GM12801 (cell line): ENCODE measurements around the gene MICAL3.

Experiments
- TF ChIP-seq, protein P1 (sequence below): IDR thresholded peaks from one replicate; pipeline ENCODE4 v1.5.1; 2011; ENCODE audit warnings: control low read depth; ENCODE audit not compliant: insufficient read length; ENCODE audit errors: extremely low read depth

The MICAL3 gene

DNA sequence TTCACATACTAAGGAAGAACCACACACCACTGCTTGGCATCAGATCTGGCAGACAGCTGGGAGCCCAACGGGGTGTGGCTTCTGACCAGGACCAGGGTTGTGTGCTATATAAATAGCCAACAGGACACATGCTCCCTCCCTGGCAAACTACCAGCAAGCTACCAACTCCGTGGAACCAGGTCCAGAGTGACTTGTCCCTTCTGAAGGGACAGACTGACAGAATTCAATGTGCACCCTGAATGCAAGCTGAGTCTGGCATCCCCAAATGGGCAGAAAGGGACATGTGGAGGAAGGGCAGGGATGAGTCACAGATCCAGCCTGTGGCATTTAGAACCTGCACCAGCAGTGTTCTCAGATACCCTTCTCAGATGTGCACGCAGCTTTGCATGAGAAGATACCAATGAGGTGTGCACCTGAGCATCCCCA lies 92.9 kb downstream of the MICAL3 start:
- TF ChIP-seq, protein P1, sequence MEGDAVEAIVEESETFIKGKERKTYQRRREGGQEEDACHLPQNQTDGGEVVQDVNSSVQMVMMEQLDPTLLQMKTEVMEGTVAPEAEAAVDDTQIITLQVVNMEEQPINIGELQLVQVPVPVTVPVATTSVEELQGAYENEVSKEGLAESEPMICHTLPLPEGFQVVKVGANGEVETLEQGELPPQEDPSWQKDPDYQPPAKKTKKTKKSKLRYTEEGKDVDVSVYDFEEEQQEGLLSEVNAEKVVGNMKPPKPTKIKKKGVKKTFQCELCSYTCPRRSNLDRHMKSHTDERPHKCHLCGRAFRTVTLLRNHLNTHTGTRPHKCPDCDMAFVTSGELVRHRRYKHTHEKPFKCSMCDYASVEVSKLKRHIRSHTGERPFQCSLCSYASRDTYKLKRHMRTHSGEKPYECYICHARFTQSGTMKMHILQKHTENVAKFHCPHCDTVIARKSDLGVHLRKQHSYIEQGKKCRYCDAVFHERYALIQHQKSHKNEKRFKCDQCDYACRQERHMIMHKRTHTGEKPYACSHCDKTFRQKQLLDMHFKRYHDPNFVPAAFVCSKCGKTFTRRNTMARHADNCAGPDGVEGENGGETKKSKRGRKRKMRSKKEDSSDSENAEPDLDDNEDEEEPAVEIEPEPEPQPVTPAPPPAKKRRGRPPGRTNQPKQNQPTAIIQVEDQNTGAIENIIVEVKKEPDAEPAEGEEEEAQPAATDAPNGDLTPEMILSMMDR = no peak

DNA sequence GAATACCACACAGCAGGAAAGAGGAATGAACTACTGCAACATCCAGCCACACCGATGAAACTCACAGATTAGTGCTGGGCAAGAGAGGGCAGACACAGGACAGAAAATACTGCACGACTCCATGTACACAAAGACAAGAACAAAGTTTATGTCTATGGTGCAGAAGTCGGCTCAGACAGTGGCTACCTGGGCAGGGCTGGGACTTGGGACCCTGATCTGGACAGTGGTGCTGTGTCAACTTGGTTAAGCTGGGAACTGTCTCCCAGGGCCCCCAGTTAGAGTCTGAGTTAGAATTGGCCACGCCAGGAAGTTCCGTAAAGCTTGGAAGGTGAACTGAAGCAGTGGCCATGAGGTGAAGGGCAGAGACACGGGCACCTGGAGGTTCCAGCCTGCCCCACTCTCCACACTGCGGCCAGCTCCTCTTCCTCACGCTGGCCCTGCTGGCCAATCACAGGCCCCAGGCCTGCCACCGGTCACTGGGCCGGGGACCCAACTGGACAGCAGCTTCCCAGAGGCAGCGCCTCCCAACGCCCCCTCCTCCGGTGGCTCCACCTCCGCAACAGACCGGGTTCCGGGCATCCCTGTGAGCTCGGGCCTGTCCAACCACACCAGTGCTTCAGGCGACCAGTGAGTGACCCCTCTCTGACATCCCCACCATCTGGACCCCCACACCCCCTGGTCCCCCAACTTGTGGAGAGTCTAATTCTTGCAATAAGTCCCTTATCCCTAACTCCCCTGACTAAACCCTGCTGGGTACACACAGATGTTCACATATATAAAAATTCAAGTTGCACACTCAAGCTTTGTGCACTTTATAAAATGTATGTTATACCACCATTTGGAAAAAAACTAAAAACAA lies 93.7 kb downstream of the MICAL3 start:
- TF ChIP-seq, protein P1 = no peak

DNA sequence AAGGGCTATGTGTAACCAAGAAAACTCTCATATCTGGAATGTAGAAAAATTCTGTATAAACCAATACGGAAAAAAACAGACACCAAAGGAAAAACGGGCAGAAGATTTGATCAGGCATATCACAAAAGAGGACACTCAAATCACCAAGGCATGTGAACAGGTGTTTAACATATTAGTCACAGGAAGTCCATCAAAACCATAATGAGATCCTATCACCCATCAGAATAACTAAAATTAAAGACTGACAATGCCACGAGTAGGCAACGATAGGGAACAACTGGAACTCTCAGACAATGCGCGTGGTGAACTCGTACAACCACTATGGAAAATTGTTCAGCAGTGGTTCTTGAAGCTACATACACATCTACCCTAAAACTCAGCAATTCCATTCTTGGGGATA lies 94.5 kb downstream of the MICAL3 start:
- TF ChIP-seq, protein P1 = no peak

DNA sequence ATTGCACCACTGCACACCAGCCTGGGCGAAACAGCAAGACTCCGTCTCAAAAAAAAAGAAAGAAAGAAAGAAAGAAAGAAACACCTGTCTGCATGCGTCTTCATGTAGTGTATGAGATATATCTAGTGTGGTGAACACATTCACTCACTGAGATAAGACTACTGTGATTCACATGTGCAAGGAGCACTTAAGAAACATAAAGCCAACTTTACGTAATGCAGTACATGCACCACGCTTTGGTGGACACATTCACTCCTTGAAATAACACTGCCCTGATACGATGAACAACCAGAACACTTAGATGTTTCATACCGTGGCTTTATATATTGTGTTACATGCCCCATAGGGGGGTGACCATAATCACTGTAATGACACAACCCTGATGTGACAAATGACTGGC lies 96.0 kb downstream of the MICAL3 start:
- TF ChIP-seq, protein P1 = no peak

DNA sequence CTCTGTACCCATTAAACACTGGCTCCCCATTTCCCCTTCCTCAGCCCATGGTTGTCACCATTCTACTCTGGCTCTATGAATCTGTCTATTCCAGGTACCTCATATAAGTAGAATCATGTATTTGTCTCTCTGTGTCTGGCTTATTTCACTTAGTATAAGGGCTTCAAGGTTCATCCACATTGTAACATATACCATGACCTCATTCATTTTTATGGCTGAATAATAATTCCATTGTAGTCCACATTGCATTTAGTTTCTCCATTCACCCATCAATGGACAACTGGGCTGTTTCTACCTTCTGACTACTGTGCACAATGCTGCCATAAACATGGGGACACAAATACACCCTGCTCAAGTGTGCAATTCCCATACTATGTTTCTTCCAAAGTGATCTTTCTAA lies 97.3 kb downstream of the MICAL3 start:
- TF ChIP-seq, protein P1 = no peak

DNA sequence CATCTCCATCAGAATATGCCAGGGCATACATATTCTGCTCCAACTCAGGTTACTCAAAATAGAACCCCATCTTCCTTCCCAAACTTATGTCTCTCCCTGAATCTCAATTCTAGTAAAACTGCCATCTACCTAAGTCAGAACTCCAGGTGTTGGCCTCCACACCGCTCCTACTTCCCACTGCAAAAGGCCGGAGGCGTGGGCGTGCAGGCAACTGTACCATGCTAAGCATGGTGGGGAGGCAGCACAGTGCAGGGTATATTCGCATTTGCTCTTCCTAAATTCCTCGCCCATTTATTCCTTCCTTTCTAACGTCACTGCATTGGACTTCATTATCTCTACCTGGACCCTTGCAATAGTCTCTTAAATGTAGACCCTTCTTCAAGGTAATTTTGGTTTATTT lies 97.8 kb downstream of the MICAL3 start:
- TF ChIP-seq, protein P1 = no peak

DNA sequence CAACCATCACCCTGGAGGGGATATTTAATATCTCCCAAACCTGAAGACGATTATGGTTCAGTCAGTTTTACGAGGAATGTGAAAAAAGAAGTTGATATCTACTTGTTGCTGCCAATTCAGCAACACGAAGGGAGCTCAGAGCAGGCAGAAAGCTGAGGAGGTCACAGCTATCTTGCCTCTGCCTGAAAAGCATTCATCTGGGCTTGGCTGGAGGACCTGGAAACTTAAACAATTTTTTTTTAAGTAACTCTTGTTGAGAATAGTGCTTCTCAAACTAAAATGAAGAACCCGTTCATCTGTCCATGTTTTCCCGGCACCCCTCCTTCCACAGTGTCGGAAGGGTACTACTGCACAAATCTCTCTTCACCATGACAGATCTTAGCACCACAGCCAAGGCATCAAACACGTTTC lies 98.9 kb downstream of the MICAL3 start:
- TF ChIP-seq, protein P1 = no peak
